ENCODE results near the gene MGST2. TPM values are rescaled to one million over a fixed set of nuclear protein-coding genes. Genes with fewer than 3 reads are reported as not detected.

The MGST2 gene
- total RNA-seq, 1 donor from 2014 or later: 17.6 TPM

GRCh38 chr4:139732991-139733570, 67.5 kb downstream of the MGST2 start:
- no peak for FAIRE-seq
- Mint-ChIP-seq H3K27me3 (ENCODE audit: low read depth, unreplicated experiment) (no peaks in the 10 kb centered on the region), H3K36me3 (ENCODE audit: low read depth, unreplicated experiment) (peaks cover 11% of the 10 kb centered on the region), H3K9me3 (ENCODE audit: unreplicated experiment) (no peaks in the 10 kb centered on the region), H3K4me1 (ENCODE audit: low read depth, unreplicated experiment) (peaks cover 15% of the 10 kb centered on the region), H3K4me3 (ENCODE audit: unreplicated experiment) (no peak overlapping the region), H3K27ac (ENCODE audit: unreplicated experiment) (no peak overlapping the region)
- H3K27ac ChIP-seq (ENCODE audit: low read depth, low read length): no peak overlapping the region
- no peaks in the 10 kb centered on the region for H3K27me3 ChIP-seq (ENCODE audit: insufficient read depth, low read length)
- DNase-seq (ENCODE audit: low read depth): no peak
- no peak overlapping the region for H3K9ac ChIP-seq (ENCODE audit: low read length)
- H3K9me3 ChIP-seq (ENCODE audit: insufficient read depth, low read depth, low read length): no peaks in the 10 kb centered on the region
- no peak overlapping the region for H3K4me2 ChIP-seq (ENCODE audit: low read length)
- H3K79me2 ChIP-seq (ENCODE audit: insufficient read depth, low read length): no peaks in the 10 kb centered on the region
- H3K36me3 ChIP-seq (ENCODE audit: insufficient read depth, low read length): no peaks in the 10 kb centered on the region
- TF ChIP-seq CTCF (IDR thresholded peaks at IDR 0.05; ENCODE audit: insufficient read depth, low read depth, low read length) (no peak), EZH2 (IDR thresholded peaks at IDR 0.05; ENCODE audit: insufficient read depth, low read length) (no peak)
- H2AFZ ChIP-seq (ENCODE audit: low read depth, low read length): no peak overlapping the region
- no peaks in the 10 kb centered on the region for H4K20me1 ChIP-seq (ENCODE audit: insufficient read depth, low read length)
- H3K4me1 ChIP-seq (ENCODE audit: insufficient read depth, low read length): peaks cover 16% of the 10 kb centered on the region
- H3K4me3 ChIP-seq (ENCODE audit: insufficient read depth, low read depth, low read length): no peak overlapping the region

DNA sequence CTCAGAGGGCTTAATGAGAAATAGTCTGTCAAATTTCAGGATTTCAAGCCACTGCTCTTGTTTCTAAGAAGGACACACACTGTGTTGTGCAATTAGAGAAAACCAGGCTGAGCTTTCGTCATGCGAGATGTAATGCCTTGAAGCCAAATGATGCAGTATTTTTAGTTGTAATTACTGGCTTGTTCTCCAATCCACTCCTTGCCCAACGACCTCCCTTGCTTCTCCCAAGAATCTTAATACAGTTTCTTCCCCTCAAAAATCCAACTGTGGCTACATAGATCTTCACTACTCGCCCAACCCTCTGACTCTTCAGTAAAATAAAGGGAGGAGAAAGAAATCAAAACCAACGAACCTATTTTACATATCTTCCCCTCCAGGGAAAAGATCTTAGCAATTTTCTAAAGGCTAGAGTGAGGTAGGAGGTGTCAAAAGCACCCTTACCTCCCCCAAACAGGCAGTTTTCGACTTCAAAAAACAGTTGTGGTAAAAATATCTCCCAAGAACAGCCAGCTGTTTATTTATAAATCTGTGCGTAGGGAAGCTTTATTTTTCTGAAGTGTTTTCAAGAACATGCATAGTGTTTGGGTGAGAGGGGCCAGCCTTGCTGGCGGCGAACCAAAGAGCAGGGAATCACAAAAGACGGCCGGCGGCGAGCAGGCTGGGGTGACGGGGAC, 68.7 kb downstream of the MGST2 start:
- peaks cover 16% of the 10 kb centered on the region for H3K4me1 ChIP-seq (ENCODE audit: insufficient read depth, low read length)
- no peaks in the 10 kb centered on the region for H3K79me2 ChIP-seq (ENCODE audit: insufficient read depth, low read length)
- H3K27ac ChIP-seq (ENCODE audit: low read depth, low read length): peak overlapping the region; percentile 14
- no peaks in the 10 kb centered on the region for H3K36me3 ChIP-seq (ENCODE audit: insufficient read depth, low read length)
- Mint-ChIP-seq H3K27ac (ENCODE audit: unreplicated experiment) (peak overlapping the region; percentile 91), H3K4me3 (ENCODE audit: unreplicated experiment) (peak overlapping the region; percentile 67), H3K9me3 (ENCODE audit: unreplicated experiment) (no peaks in the 10 kb centered on the region), H3K36me3 (ENCODE audit: low read depth, unreplicated experiment) (peaks cover 3% of the 10 kb centered on the region), H3K27me3 (ENCODE audit: low read depth, unreplicated experiment) (no peaks in the 10 kb centered on the region), H3K4me1 (ENCODE audit: low read depth, unreplicated experiment) (peaks cover 15% of the 10 kb centered on the region)
- DNase-seq (ENCODE audit: low read depth) (peak; percentile 46), FAIRE-seq (peak; percentile 29)
- peak overlapping the region; percentile 85 for H3K4me2 ChIP-seq (ENCODE audit: low read length)
- no peaks in the 10 kb centered on the region for H3K27me3 ChIP-seq (ENCODE audit: insufficient read depth, low read length)
- no peaks in the 10 kb centered on the region for H3K9me3 ChIP-seq (ENCODE audit: insufficient read depth, low read depth, low read length)
- peak overlapping the region; percentile 48 for H3K4me3 ChIP-seq (ENCODE audit: insufficient read depth, low read depth, low read length)
- TF ChIP-seq CTCF (IDR thresholded peaks at IDR 0.05; ENCODE audit: insufficient read depth, low read depth, low read length) (no peak), EZH2 (IDR thresholded peaks at IDR 0.05; ENCODE audit: insufficient read depth, low read length) (no peak)
- H4K20me1 ChIP-seq (ENCODE audit: insufficient read depth, low read length): no peaks in the 10 kb centered on the region
- peak overlapping the region; percentile 76 for H3K9ac ChIP-seq (ENCODE audit: low read length)
- H2AFZ ChIP-seq (ENCODE audit: low read depth, low read length): peak overlapping the region; percentile 48

DNA sequence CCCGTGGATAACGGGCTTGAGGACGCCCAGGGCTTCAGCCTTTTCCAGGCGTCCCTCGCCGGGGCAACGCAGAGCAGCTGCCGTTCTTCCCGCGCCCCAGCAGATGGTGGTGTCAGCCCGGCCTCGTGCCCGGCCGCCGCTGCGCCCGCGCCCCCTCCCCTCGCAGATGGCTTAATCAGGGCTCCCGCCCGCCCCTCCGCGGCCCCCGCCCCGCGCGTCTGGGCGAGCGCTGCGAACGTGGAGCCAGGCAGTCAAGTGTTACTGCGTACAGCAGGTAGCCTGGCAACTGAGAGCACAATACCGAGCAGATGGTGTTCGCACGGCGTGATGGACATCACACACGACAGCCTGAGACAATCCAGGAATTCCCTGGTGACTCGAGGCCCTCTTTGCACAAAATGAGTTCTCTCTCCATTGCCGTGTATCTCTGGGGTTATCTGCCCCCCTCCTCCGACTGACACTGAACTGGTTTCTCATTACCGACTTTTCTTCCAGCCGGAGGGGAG, 69.3 kb downstream of the MGST2 start:
- Mint-ChIP-seq H3K27me3 (ENCODE audit: low read depth, unreplicated experiment) (no peaks in the 10 kb centered on the region), H3K4me1 (ENCODE audit: low read depth, unreplicated experiment) (peaks cover 15% of the 10 kb centered on the region), H3K27ac (ENCODE audit: unreplicated experiment) (peak overlapping the region; percentile 91), H3K4me3 (ENCODE audit: unreplicated experiment) (peak overlapping the region; percentile 67), H3K9me3 (ENCODE audit: unreplicated experiment) (no peaks in the 10 kb centered on the region), H3K36me3 (ENCODE audit: low read depth, unreplicated experiment) (no peaks in the 10 kb centered on the region)
- TF ChIP-seq EZH2 (IDR thresholded peaks at IDR 0.05; ENCODE audit: insufficient read depth, low read length) (no peak), CTCF (IDR thresholded peaks at IDR 0.05; ENCODE audit: insufficient read depth, low read depth, low read length) (peak; percentile 27)
- Histone ChIP-seq H3K4me1 (ENCODE audit: insufficient read depth, low read length) (peaks cover 17% of the 10 kb centered on the region), H3K4me3 (ENCODE audit: insufficient read depth, low read depth, low read length) (peak overlapping the region; percentile 61), H3K36me3 (ENCODE audit: insufficient read depth, low read length) (no peaks in the 10 kb centered on the region), H3K4me2 (ENCODE audit: low read length) (peak overlapping the region; percentile 85), H3K9me3 (ENCODE audit: insufficient read depth, low read depth, low read length) (no peaks in the 10 kb centered on the region), H3K9ac (ENCODE audit: low read length) (peak overlapping the region; percentile 76), H2AFZ (ENCODE audit: low read depth, low read length) (peak overlapping the region; percentile 90), H3K27ac (ENCODE audit: low read depth, low read length) (peak overlapping the region; percentile 27), H3K27me3 (ENCODE audit: insufficient read depth, low read length) (no peaks in the 10 kb centered on the region), H4K20me1 (ENCODE audit: insufficient read depth, low read length) (no peaks in the 10 kb centered on the region), H3K79me2 (ENCODE audit: insufficient read depth, low read length) (no peaks in the 10 kb centered on the region)
- peak; percentile 80 for DNase-seq (ENCODE audit: low read depth)
- no peak for FAIRE-seq
